GM18526 (cell line): ENCODE results near the gene ATP2B2.

ENCODE experiments used
- POLR2A ChIP-seq: IDR thresholded peaks from 3 replicates; pipeline ENCODE4 v1.6.1; 2011; ENCODE audit not compliant: insufficient read length; ENCODE audit errors: extremely low read depth

The ATP2B2 gene

DNA sequence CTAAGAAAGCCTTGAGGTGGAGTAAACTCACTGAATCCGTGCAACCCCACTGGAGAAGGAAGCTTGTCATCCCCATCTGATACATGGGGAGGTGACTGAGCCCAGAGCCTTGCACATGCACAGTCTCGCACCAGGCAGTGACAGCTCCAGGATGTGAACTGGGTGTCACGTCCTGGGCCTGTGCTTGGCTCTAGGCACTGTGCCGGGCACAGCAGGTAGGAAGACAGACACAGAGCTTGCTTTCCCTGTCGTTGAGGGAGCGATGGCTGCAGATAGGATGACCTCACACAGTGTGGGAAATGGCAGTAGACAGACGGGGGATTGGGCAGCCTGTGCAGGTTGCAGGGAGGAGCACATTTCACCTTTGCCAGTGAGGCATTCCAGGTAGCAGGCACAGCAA is 12.2 kb upstream of the ATP2B2 start:
- TF ChIP-seq POLR2A, result no peak

DNA sequence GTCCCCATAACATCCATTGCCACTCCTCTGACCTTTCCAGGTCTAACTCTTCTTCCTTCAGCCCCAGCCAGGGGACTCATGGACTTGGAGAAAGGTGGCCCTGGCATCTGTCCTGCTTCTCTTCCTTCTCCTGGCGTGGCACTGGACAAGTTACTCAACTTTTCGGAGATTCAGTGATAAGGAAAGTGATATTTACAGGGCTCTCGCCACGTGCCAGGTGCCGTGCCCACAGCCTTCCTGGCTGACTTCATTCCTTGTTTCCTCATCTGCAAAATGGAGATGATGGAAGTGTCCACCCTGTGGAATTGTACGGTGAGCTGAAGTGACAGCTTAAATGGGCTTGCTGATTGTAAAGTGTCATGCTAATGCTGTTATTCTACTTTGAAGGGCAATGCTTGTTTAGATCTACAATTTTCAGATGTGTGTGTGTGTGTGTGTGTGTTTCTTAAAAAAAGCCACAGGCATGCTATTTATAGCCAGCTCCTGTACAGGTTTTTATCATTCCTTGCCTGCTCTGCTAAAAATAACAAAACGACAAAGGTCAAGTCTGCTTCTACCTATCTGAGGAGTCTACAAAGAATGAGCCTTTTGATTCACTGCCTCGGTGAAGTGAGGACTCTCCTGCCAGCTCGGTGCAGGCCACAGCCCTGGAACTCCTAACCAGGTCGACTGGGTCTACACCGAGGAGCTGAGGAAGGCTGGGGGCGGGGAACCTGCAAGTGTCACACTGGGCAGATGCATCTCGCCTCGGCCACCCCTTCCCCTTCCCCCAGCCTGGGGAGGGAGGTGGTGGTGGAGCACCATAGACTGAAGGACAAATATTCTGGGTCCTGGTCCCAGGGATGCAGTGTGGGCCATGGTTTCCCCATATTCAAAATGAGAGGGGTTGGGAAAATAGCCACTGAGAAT is 11.4 kb upstream of the ATP2B2 start:
- no peak for TF ChIP-seq POLR2A

GRCh38 chr3:10515884-10516495 is 10.6 kb upstream of the ATP2B2 start:
- no peak for TF ChIP-seq POLR2A

DNA sequence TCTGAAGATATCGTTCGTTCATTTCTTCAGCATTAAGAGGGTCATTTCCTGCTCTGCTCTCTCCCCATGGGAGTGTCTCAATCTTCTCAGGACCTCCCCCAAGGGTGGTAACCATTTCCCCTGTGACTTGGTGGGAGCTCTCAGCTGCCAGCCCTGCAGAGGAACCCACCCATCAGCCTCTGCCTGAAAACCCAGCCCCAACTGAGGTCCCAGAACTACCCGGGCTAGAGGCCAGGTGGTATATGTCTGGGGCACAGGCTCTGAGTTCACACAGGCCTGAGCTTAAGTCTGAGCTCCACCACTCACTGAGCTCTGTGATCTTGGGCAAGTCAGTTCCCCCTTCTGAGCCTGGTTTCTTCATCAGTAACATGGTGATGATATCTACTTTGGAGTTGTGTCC is 10.0 kb upstream of the ATP2B2 start:
- no peak for TF ChIP-seq POLR2A

DNA sequence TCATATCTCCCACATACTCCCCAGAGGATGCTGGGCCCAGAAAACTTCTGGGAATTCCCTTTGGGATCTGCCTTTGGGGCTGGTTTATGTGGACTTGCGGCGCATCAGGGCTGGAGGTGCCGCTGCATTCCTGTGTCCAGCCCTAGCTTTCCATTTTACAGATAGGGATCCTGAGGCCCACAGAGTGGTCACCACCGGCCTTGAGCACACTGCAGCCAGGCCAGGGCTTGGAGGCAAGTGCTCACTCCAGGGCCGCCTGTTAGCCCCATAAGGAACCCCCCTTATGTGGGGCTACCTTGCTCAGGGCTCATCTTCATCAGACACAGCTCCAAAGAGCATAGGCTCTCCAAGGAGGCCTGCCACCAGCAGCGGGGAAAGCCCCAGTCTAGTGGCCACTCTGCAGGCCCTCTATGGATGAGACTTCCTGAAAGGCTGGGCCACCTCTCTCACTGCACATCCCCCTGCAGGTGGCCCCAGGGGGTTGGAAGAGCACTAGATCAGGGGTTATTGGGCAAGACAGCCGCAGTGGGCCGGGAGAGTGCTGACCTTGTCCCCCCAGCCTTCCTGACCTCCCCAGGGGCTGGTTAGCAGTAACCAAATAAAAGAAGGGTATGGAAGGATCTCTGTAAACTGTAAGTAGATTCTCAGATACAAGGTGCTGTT is 9.2 kb upstream of the ATP2B2 start:
- no peak for TF ChIP-seq POLR2A

GRCh38 chr3:10513306-10513705 is 7.9 kb upstream of the ATP2B2 start:
- no peak for TF ChIP-seq POLR2A

DNA sequence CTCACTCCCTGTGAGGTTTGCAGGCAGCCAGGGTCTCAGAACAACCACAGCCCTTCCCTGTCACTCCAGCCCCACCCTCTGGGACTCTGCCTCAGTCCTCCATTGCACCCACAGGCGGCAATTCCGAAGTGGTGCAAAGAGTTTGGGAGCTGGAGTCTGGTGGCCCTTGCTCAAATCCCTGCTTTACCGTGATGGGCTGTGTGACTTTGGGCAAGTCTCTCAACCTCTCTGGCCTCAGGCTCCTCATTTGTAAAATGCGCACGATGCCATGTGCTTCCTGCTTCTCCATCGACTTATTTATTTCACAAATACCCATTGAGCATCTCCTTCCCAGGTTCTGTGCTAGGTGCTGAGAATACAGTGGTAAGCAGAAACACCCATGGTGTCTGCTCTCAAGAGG is 7.3 kb upstream of the ATP2B2 start:
- no peak for TF ChIP-seq POLR2A

GRCh38 chr3:10511809-10512494 is 6.6 kb upstream of the ATP2B2 start:
- no peak for TF ChIP-seq POLR2A

DNA sequence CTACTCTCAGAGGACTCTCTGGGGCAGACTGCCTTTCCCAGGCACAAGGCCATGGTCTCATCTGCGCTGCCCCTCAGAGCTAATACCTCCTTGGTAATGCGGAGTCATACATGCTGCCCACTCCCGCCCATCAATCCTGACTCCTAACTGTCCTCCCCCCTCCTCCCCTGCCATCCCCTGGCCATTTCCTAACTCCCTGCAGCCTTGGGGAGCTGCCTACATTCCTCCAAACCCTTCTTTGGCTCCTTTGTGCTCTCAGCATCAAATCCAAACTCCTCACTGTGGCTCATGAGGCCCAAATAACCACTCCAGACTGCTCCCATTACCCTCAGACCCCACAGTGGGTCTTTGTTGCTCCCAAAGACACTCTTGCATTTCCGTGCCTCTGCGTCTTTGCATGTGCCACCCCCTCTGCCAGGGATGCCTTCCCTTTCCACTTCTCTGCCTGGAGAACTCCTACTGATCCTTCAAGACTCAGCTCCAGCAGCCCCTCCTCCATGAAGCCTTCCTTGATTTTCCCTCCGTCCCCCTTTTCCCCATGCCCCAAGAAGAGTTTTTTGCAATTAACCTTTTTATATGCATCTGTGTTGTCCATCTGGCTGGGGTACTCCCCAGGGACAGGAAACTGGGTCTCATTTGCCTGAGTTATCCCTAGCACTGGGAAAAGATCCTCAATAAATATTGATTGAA is 5.5 kb upstream of the ATP2B2 start:
- TF ChIP-seq POLR2A, result no peak

DNA sequence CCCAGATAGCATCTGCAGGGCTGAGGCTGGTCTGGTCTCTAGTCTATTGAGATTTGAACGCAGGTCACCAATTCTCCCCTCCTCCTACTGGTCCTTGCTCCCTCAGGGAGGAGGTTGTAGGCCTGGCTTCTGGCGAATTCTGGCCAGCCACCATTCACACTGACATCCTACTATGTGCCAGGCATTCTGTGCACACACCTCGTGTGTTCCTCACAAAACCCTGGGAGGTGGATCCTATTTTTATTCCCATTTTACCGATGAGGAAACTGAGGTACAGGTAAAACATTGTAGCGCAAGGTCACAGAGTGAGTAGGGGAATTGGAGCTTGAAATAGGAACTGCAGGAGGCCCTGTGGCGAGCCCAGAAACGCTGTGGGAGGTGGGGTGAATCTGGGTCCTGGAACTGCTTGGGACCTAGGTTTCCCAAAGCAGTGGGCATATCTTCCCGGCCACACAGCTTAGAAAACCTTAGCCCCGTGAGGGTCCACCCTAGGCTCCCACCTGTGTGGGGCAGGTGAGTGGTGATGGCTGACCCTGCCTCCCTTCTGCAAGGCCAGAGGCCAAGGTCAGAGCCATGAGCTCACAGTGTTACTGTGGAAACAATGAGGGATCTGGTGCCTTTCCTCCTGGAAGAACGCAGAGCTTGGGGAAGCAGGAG is 4.8 kb upstream of the ATP2B2 start:
- TF ChIP-seq POLR2A, result no peak

GRCh38 chr3:10509325-10509724 is 3.9 kb upstream of the ATP2B2 start:
- no peak for TF ChIP-seq POLR2A

DNA sequence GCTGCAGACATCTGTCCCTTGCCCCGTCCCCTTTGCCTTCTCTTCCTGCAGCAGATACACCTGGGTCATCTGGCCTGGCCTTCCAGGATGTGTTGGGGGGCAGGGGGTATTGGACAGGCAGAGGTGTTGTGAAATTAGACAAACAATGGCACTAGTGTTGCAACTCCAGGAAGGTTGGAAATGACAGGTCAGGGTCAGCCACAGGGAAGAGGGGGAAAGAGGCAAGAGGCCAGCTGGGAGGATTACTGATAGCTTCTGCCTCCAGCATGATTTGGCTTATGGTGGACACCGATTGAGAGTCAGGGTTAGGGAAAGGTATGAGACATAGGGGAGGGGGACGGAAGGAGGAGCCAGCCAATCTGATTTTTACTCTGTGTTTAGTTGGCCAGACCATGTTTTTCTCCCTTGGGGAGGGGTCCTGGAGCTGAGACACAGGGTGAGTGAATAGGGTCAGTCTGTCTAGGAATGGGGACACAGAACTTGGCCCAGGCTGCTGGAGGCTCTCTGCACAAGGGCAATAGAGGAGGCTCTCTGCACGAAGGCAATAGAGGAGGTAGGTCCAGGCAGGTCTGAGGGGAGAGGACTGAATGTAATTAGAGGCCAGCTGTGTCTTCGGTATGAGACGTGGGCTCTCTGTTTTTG is 3.4 kb upstream of the ATP2B2 start:
- no peak for TF ChIP-seq POLR2A

DNA sequence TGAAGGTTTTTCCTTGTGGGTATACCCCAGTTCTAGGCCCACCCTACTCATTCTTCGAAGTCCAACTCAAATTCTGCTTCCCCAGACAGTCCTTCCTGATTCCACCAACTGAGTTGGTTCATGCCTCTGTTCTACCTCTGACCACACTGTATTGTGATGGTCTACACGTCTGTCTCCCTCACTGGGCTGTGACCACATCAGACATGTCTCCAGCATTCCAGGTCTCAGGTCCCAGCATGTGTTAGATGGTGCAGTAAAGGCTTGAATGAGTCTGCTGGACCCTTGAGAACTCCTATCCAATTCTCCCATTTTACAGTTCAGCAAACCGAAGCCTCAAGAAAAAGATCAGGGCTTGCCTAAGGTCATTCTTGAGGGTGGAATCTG is 2.8 kb upstream of the ATP2B2 start:
- TF ChIP-seq POLR2A, result no peak

GRCh38 chr3:10507331-10507730 is 1.9 kb upstream of the ATP2B2 start:
- no peak for TF ChIP-seq POLR2A

- no peak for TF ChIP-seq POLR2A
Observed at GRCh38 chr3:10506696-10507095, 1.3 kb upstream of the ATP2B2 start.
